ENCODE measurements around the gene SPSB3.
A peak's percentile ranks its signal among the peaks of the same experiment; 100 is the strongest.

- TF ChIP-seq ZNF224 (CRISPR knock-in tag; IDR thresholded peaks at IDR 0.05) = 0 out of 2 replicates have a peak, but pooled peaks have one; percentile 52
- TF ChIP-seq RBM15 (IDR thresholded peaks at IDR 0.05; ENCODE audit: insufficient read depth, low read length) = no peak
- TF ChIP-seq GABPA (tag; conservative IDR thresholded peaks at IDR 0.05; ENCODE audit: low read depth) = no peak
- TF ChIP-seq EP300 (IDR thresholded peaks at IDR 0.05; ENCODE audit: low read length) = no peak
- TF ChIP-seq CTCF (IDR thresholded peaks at IDR 0.05 in 2 of 3, conservative IDR thresholded peaks at IDR 0.05 in 1 of 3; ENCODE audit: insufficient read depth in 2 of 3, low read depth in 1 of 3, low read length in 3 of 3) = no peak
- TF ChIP-seq FOSL1 (tag; conservative IDR thresholded peaks at IDR 0.05) = no peak
- TF ChIP-seq MXI1 (IDR thresholded peaks at IDR 0.05; ENCODE audit: low read depth, low read length) = 0 out of 2 replicates have a peak, but pooled peaks have one; percentile 17
- no peak for TF ChIP-seq ATF2 (CRISPR knock-in tag; IDR thresholded peaks at IDR 0.05)
- no peak for TF ChIP-seq FOXA1 (IDR thresholded peaks at IDR 0.05; ENCODE audit: borderline replicate concordance)
These were observed 10.5 kb downstream of the SPSB3 start for GRCh38 chr16:1771864-1772361.

Measured in K562 (cell line).